Colonic mucosa (tissue), 4 donors: Measurements from ENCODE around the gene ARSI. TPM values are rescaled to one million over a fixed set of nuclear protein-coding genes. Genes with fewer than 3 reads are reported as not detected.

Source experiments
- DNase-seq: peaks from one replicate; pipeline ENCODE4 v3.0.0-alpha.2; 2020
- H3K27ac ChIP-seq: fragments of 200-600 bp; one replicate; pipeline ENCODE4 v1.8.0; 2021
- H3K27me3 ChIP-seq: fragments of 200-600 bp; one replicate; pipeline ENCODE4 v1.8.0; 2021
- H3K36me3 ChIP-seq: fragments of 200-600 bp; one replicate; pipeline ENCODE4 v1.8.0; 2021
- H3K4me1 ChIP-seq: fragments of 200-600 bp; one replicate; pipeline ENCODE4 v1.8.0; 2021; ENCODE audit warnings: mild to moderate bottlenecking
- H3K4me3 ChIP-seq: fragments of 200-600 bp; one replicate; pipeline ENCODE4 v1.8.0; 2021
- H3K9ac ChIP-seq, 2 donors: one replicate each; pipeline ENCODE4 v1.7.0; 2013; ENCODE audit warnings: control low read depth in 2 of 2, low read depth in 2 of 2, low read length in 2 of 2
- H3K9me3 ChIP-seq: fragments of 200-600 bp; one replicate; pipeline ENCODE4 v1.8.0; 2021
- CTCF ChIP-seq: fragments of 200-600 bp; IDR thresholded peaks from one replicate; pipeline ENCODE4 v1.8.0; 2022; ENCODE audit warnings: antibody characterized with exemption, mild to moderate bottlenecking
- intact Hi-C: fragments of 100-400 bp; cut with DNase I; formaldehyde crosslinking; loops from one replicate; pipeline ENCODE4 v1.14.1; 2022
- total RNA-seq, 2 donors: library from RNA; stranded (reverse); fragmentation: NEBNext Ultra II Directional in 1 of 2; extraction: Animal tissue kit (Norgen Biotek cat#: 25700) in 1 of 2; gene quantifications; one replicate each; pipeline ENCODE4 v1.2.1, GENCODE V29; 2021
- donor health status: healthy.
- donor health status: DM: no; HTN: no; CAD: no.
- donor health status: DM: no; HTN: no; CAD: no.

The ARSI gene
- total RNA-seq, 2 donors from 2014 or later, result 0.17 to 0.69 TPM

- no peaks in the 10 kb centered on the region for H3K27me3 ChIP-seq
- no peaks in the 10 kb centered on the region for H3K4me1 ChIP-seq
- intact Hi-C loops, result no loop called here
- no peak overlapping the region for H3K9ac ChIP-seq
- no peaks in the 10 kb centered on the region for H3K36me3 ChIP-seq
- H3K9me3 ChIP-seq, result no peaks in the 10 kb centered on the region
- no peak overlapping the region for H3K27ac ChIP-seq
- no peak for DNase-seq
- no peak overlapping the region for H3K4me3 ChIP-seq
- TF ChIP-seq CTCF, result no peak
These were observed 30.8 kb downstream of the ARSI start for GRCh38 chr5:150271923-150272322.

- Histone ChIP-seq H3K9ac (no peak overlapping the region), H3K4me3 (no peak overlapping the region), H3K36me3 (no peaks in the 10 kb centered on the region), H3K27me3 (no peaks in the 10 kb centered on the region), H3K27ac (no peak overlapping the region), H3K4me1 (no peaks in the 10 kb centered on the region), H3K9me3 (no peaks in the 10 kb centered on the region)
- DNase-seq, result no peak
- no peak for TF ChIP-seq CTCF
- intact Hi-C loops, result no loop called here
These were observed 31.4 kb downstream of the ARSI start for GRCh38 chr5:150271296-150271692.

GRCh38 chr5:150270541-150271295 lies 32.0 kb downstream of the ARSI start:
- DNase-seq, result no peak
- no peak overlapping the region for H3K27ac ChIP-seq
- intact Hi-C loops, result no loop called here
- H3K27me3 ChIP-seq, result no peaks in the 10 kb centered on the region
- TF ChIP-seq CTCF, result no peak
- H3K4me1 ChIP-seq, result no peaks in the 10 kb centered on the region
- H3K4me3 ChIP-seq, result no peak overlapping the region
- H3K9me3 ChIP-seq, result no peaks in the 10 kb centered on the region
- no peak overlapping the region for H3K9ac ChIP-seq
- H3K36me3 ChIP-seq, result no peaks in the 10 kb centered on the region

- H3K27ac ChIP-seq, result no peak overlapping the region
- no peaks in the 10 kb centered on the region for H3K27me3 ChIP-seq
- no peak overlapping the region for H3K9ac ChIP-seq
- no peak for TF ChIP-seq CTCF
- no peak for DNase-seq
- no peaks in the 10 kb centered on the region for H3K9me3 ChIP-seq
- no peaks in the 10 kb centered on the region for H3K4me1 ChIP-seq
- H3K36me3 ChIP-seq, result no peaks in the 10 kb centered on the region
- intact Hi-C loops, result no loop called here
- no peak overlapping the region for H3K4me3 ChIP-seq
These were observed 35.8 kb downstream of the ARSI start for GRCh38 chr5:150266871-150267291.

GRCh38 chr5:150265870-150266383 lies 36.8 kb downstream of the ARSI start:
- Histone ChIP-seq H3K27me3 (no peaks in the 10 kb centered on the region), H3K27ac (no peak overlapping the region), H3K9ac (no peak overlapping the region), H3K4me1 (no peaks in the 10 kb centered on the region), H3K9me3 (no peaks in the 10 kb centered on the region), H3K4me3 (no peak overlapping the region), H3K36me3 (no peaks in the 10 kb centered on the region)
- no peak for TF ChIP-seq CTCF
- no peak for DNase-seq
- intact Hi-C loops, result no loop called here
